ENCODE measurements around the gene DACT1. TPM values are rescaled to one million over a fixed set of nuclear protein-coding genes. Genes with fewer than 3 reads are reported as not detected.

Gene DACT1
- total and polyA plus RNA-seq, 10 of the 15 experiments (the other 5 are each of a cell fraction or from before 2014, with no cell fraction given) = 0.13 to 2.9 (median 0.91) TPM

- WGBS (ENCODE audit: insufficient coverage, insufficient replicate concordance, low lambda C conversion rate, missing lambda C conversion rate) = 19% methylated on average over 5 of the region's 5 CpGs
- Histone ChIP-seq H3K9me3 (replicated peaks; ENCODE audit: control insufficient read depth, insufficient read depth, low read length) (no peaks in the 10 kb centered on the region), H3K27ac (ENCODE audit: control insufficient read depth, insufficient read depth) (no peak overlapping the region), H3K79me2 (ENCODE audit: control insufficient read depth, insufficient read depth, low read length) (no peaks in the 10 kb centered on the region), H3K27me3 (replicated peaks in 1 of 2; ENCODE audit: control insufficient read depth in 2 of 2, insufficient read depth in 2 of 2, low read length in 1 of 2) (no peaks in the 10 kb centered on the region; a peak in 1 of 4 replicates), H3K4me3 (no peak overlapping the region), H3K36me3 (ENCODE audit: control insufficient read depth in 2 of 2, insufficient read depth in 2 of 2, low read length in 1 of 2) (no peaks in the 10 kb centered on the region), H3K4me2 (ENCODE audit: control insufficient read depth, insufficient read depth) (no peak overlapping the region), H3K9ac (ENCODE audit: control insufficient read depth, insufficient read depth, low read length) (no peak overlapping the region), H2AFZ (ENCODE audit: control insufficient read depth, low read depth, low read length) (no peak overlapping the region), H3K4me1 (ENCODE audit: control insufficient read depth, insufficient read depth, low read length) (no peaks in the 10 kb centered on the region), H4K20me1 (ENCODE audit: control insufficient read depth, insufficient read depth) (no peaks in the 10 kb centered on the region)
- ChIA-PET POLR2A (no interaction called here), RAD21 (ENCODE audit: unreplicated experiment) (no interaction called here), SMC1A (ENCODE audit: uncharacterized antibody, unreplicated experiment) (no interaction called here), CTCF (no interaction called here)
- in situ Hi-C loops (cut with MboI) = no loop called here
- BruUV-seq (replicated peaks) = no TSS peak
- no peak for ATAC-seq
- no peak for DNase-seq (ENCODE audit: low read depth, low spot score)
- intact Hi-C loops (cut with micrococcal nuclease; ENCODE audit: unreplicated experiment) = no loop called here
- no peak for FAIRE-seq
- TF ChIP-seq HCFC1 (IDR thresholded peaks at IDR 0.05; ENCODE audit: low read length) = no peak
- no peak for TF ChIP-seq PBX3 (IDR thresholded peaks at IDR 0.05; ENCODE audit: insufficient replicate concordance, low read depth, low read length)
- no peak for TF ChIP-seq CHD4 (IDR thresholded peaks at IDR 0.05)
- no peak for TF ChIP-seq RFX5 (IDR thresholded peaks at IDR 0.05; ENCODE audit: low read depth, low read length)
- no peak for TF ChIP-seq SMAD1 (IDR thresholded peaks at IDR 0.05; ENCODE audit: low read depth, partially characterized antibody)
- TF ChIP-seq E2F8 (IDR thresholded peaks at IDR 0.05; ENCODE audit: low read depth, partially characterized antibody) = no peak
- no peak for TF ChIP-seq CHD1 (IDR thresholded peaks at IDR 0.05; ENCODE audit: low read depth, low read length)
- TF ChIP-seq CREB1 (IDR thresholded peaks at IDR 0.05; ENCODE audit: low read depth) = no peak
- TF ChIP-seq BCL3 (IDR thresholded peaks at IDR 0.05; ENCODE audit: borderline replicate concordance, insufficient read depth, low read depth, low read length, poor library complexity, severe bottlenecking) = no peak
- no peak for TF ChIP-seq NR2F1 (conservative IDR thresholded peaks at IDR 0.05)
- no peak for TF ChIP-seq MXI1 (IDR thresholded peaks at IDR 0.05; ENCODE audit: low read depth, low read length)
- TF ChIP-seq SIN3A (IDR thresholded peaks at IDR 0.05; ENCODE audit: low read depth, low read length) = no peak
- TF ChIP-seq SKIL (IDR thresholded peaks at IDR 0.05; ENCODE audit: low read depth, poor library complexity, severe bottlenecking) = no peak
- no peak for TF ChIP-seq PKNOX1 (IDR thresholded peaks at IDR 0.05)
- TF ChIP-seq KAT2A (conservative IDR thresholded peaks at IDR 0.05; ENCODE audit: control insufficient read depth, low read depth, low read length) = no peak
- TF ChIP-seq DPF2 (IDR thresholded peaks at IDR 0.05) = no peak
- no peak for TF ChIP-seq POLR2AphosphoS5 (IDR thresholded peaks at IDR 0.05; ENCODE audit: low read length)
- TF ChIP-seq JUNB (IDR thresholded peaks at IDR 0.05) = no peak
Measured at GRCh38 chr14:58667900-58668299, 30.1 kb downstream of the DACT1 start.
